H9 (cell line): ENCODE results near the gene SUGP1. TPM values are rescaled to one million over a fixed set of nuclear protein-coding genes. Genes with fewer than 3 reads are reported as not detected.

Experiments
- DNase-seq: peaks from one replicate; pipeline ENCODE4 v3.0.0-alpha.2; 2017
- H2AFZ ChIP-seq: one replicate; pipeline ENCODE4 v1.6.1; 2013; ENCODE audit warnings: mild to moderate bottlenecking, low read length, control low read depth, moderate library complexity
- H2AK5ac ChIP-seq: 2 replicates; pipeline ENCODE4 v1.6.1; 2013; ENCODE audit warnings: low read length, control low read depth, mixed read lengths; ENCODE audit not compliant: insufficient read length
- H2BK120ac ChIP-seq: one replicate; pipeline ENCODE4 v1.6.1; 2013; ENCODE audit warnings: low read depth, mild to moderate bottlenecking, low read length, control low read depth, inconsistent platforms; ENCODE audit not compliant: poor library complexity, severe bottlenecking
- H2BK12ac ChIP-seq: 2 replicates; pipeline ENCODE4 v1.6.1; 2013; ENCODE audit warnings: low read length, control low read depth, mixed read lengths, low read depth; ENCODE audit not compliant: insufficient read length
- H2BK15ac ChIP-seq: 2 replicates; pipeline ENCODE4 v1.6.1; 2013; ENCODE audit warnings: low read depth, low read length, control low read depth
- H2BK20ac ChIP-seq: one replicate; pipeline ENCODE4 v1.6.1; 2013; ENCODE audit warnings: low read depth, mild to moderate bottlenecking, low read length, control low read depth, inconsistent platforms; ENCODE audit not compliant: poor library complexity, severe bottlenecking
- H2BK5ac ChIP-seq: 2 replicates; pipeline ENCODE4 v1.6.1; 2013; ENCODE audit warnings: low read length, control low read depth, mixed read lengths; ENCODE audit not compliant: insufficient read length
- H3K14ac ChIP-seq: 2 replicates; pipeline ENCODE4 v1.6.1; 2013; ENCODE audit warnings: low read length, control low read depth; ENCODE audit not compliant: insufficient read depth
- H3K18ac ChIP-seq: 2 replicates; pipeline ENCODE4 v1.6.1; 2013; ENCODE audit warnings: low read depth, mild to moderate bottlenecking, mixed read lengths, low read length, control low read depth; ENCODE audit not compliant: insufficient read length
- H3K23ac ChIP-seq: 2 replicates; pipeline ENCODE4 v1.6.1; 2013; ENCODE audit warnings: low read length, control low read depth, mixed read lengths, low read depth; ENCODE audit not compliant: insufficient read length
- H3K23me2 ChIP-seq: 2 replicates; pipeline ENCODE4 v1.6.1; 2013; ENCODE audit warnings: low read depth, mild to moderate bottlenecking, mixed read lengths, low read length, control low read depth; ENCODE audit not compliant: insufficient read length, poor library complexity, severe bottlenecking
- H3K27ac ChIP-seq: 2 replicates; pipeline ENCODE4 v1.5.1; 2013; ENCODE audit warnings: low read length, control low read depth, mixed read lengths, low read depth; ENCODE audit not compliant: insufficient read length
- H3K27me3 ChIP-seq: 2 replicates; pipeline ENCODE4 v1.6.1; 2013; ENCODE audit warnings: low read length, control low read depth, inconsistent platforms; ENCODE audit not compliant: insufficient read depth
- H3K4ac ChIP-seq: 2 replicates; pipeline ENCODE4 v1.6.1; 2013; ENCODE audit warnings: low read depth, mild to moderate bottlenecking, control low read depth, inconsistent platforms, low read length, moderate library complexity
- H3K4me1 ChIP-seq: 2 replicates; pipeline ENCODE4 v1.6.1; 2013; ENCODE audit warnings: low read length, control low read depth, inconsistent platforms; ENCODE audit not compliant: insufficient read depth
- H3K4me2 ChIP-seq: 2 replicates; pipeline ENCODE4 v1.6.1; 2013; ENCODE audit warnings: low read length, control low read depth, mixed read lengths; ENCODE audit not compliant: insufficient read length, insufficient read depth
- H3K56ac ChIP-seq: 2 replicates; pipeline ENCODE4 v1.6.1; 2013; ENCODE audit warnings: low read depth, mild to moderate bottlenecking, mixed read lengths, low read length, control low read depth; ENCODE audit not compliant: insufficient read length
- H3K79me1 ChIP-seq: 2 replicates; pipeline ENCODE4 v1.6.1; 2013; ENCODE audit warnings: low read depth, mild to moderate bottlenecking, moderate library complexity, low read length, control low read depth, inconsistent platforms; ENCODE audit not compliant: insufficient read depth, poor library complexity, severe bottlenecking
- H3K79me2 ChIP-seq: 2 replicates; pipeline ENCODE4 v1.6.1; 2013; ENCODE audit warnings: low read length, control low read depth, inconsistent platforms; ENCODE audit not compliant: insufficient read depth
- H3K9ac ChIP-seq: 2 replicates; pipeline ENCODE4 v1.6.1; 2013; ENCODE audit warnings: low read length, control low read depth, mixed read lengths; ENCODE audit not compliant: insufficient read length; ENCODE audit errors: extremely low read depth
- H3K9me3 ChIP-seq: one replicate; pipeline ENCODE4 v1.6.1; 2013; ENCODE audit warnings: low read depth, low read length, inconsistent platforms; ENCODE audit not compliant: control insufficient read depth
- H3T11ph ChIP-seq: one replicate; pipeline ENCODE4 v1.6.1; 2013; ENCODE audit warnings: mild to moderate bottlenecking, low read length, control low read depth, inconsistent platforms
- H4K20me1 ChIP-seq: one replicate; pipeline ENCODE4 v1.6.1; 2013; ENCODE audit not compliant: control insufficient read depth, insufficient read length, insufficient read depth
- H4K5ac ChIP-seq: 2 replicates; pipeline ENCODE4 v1.6.1; 2013; ENCODE audit warnings: low read depth, mild to moderate bottlenecking, mixed read lengths, low read length, control low read depth; ENCODE audit not compliant: insufficient read length
- H4K8ac ChIP-seq: replicated peaks from 2 replicates; pipeline ENCODE4 v1.6.1; 2013; ENCODE audit warnings: low read length, control low read depth, mixed read lengths, low read depth; ENCODE audit not compliant: insufficient read length
- H4K91ac ChIP-seq: 2 replicates; pipeline ENCODE4 v1.6.1; 2013; ENCODE audit warnings: low read depth, mild to moderate bottlenecking, moderate library complexity, mixed read lengths, low read length, control low read depth; ENCODE audit not compliant: insufficient read length
- H3K27ac Mint-ChIP-seq, 3 experiments: 2 replicates in 2 of 3; 3 replicates in 1 of 3; pipeline ENCODE4 v1.8.0; 2020 to 2021; ENCODE audit warnings: mixed read lengths in 3 of 3, mild to moderate bottlenecking in 1 of 3, moderate library complexity in 1 of 3
- H3K27me3 Mint-ChIP-seq: 2 replicates; pipeline ENCODE4 v1.8.0; 2021; ENCODE audit warnings: low read depth, mild to moderate bottlenecking, moderate library complexity, mixed read lengths
- H3K36me3 Mint-ChIP-seq, 3 experiments: 2 replicates in 2 of 3; 3 replicates in 1 of 3; pipeline ENCODE4 v1.8.0; 2020 to 2021; ENCODE audit warnings: low read depth in 3 of 3, mixed read lengths in 3 of 3; ENCODE audit not compliant: insufficient read depth in 1 of 3
- H3K4me1 Mint-ChIP-seq, 2 experiments: 2 replicates each; pipeline ENCODE4 v1.8.0; 2020; ENCODE audit warnings: mixed read lengths in 2 of 2
- H3K4me3 Mint-ChIP-seq, 2 experiments: 2 replicates in 1 of 2; 3 replicates in 1 of 2; pipeline ENCODE4 v1.8.0; 2020 to 2021; ENCODE audit warnings: mild to moderate bottlenecking in 2 of 2, mixed read lengths in 2 of 2, moderate library complexity in 1 of 2
- H3K9me3 Mint-ChIP-seq, 2 experiments: 2 replicates in 1 of 2; 3 replicates in 1 of 2; pipeline ENCODE4 v1.8.0; 2020; ENCODE audit warnings: mild to moderate bottlenecking in 2 of 2, mixed read lengths in 2 of 2, moderate library complexity in 1 of 2
- WGBS: extraction: QIAGEN DNeasy Blood & Tissue Kit; methylation state at CpG from one replicate; pipeline ENCODE4 v1.1.7; 2013; ENCODE audit warnings: missing lambda C conversion rate, low lambda C conversion rate, mixed read lengths; ENCODE audit not compliant: insufficient read length; ENCODE audit errors: extremely low coverage; 5-methylcytosine and 5-hydroxymethylcytosine counted together
- total RNA-seq: library from RNA; stranded (reverse); gene quantifications from 2 replicates; pipeline ENCODE4 v1.2.1, GENCODE V29; 2021
- TF ChIP-seq, protein P1 (sequence below): fragments of 200-600 bp; sonication (generic); conservative IDR thresholded peaks from 3 replicates; pipeline ENCODE4 v1.8.0; 2021; ENCODE audit warnings: antibody characterized with exemption, mild to moderate bottlenecking

The SUGP1 gene
- total RNA-seq, 1 experiment from 2014 or later, result 103 TPM

GRCh38 chr19:19292607-19293006 lies 27.7 kb downstream of the SUGP1 start:
- H2AFZ ChIP-seq, result no peak overlapping the region
- H3K18ac ChIP-seq, result no peak overlapping the region
- H3T11ph ChIP-seq, result no peak overlapping the region
- WGBS, result no CpG with 5 or more reads among the region's 5 CpGs
- H3K4me3 Mint-ChIP-seq, result no peak overlapping the region
- H2BK15ac ChIP-seq, result no peak overlapping the region
- H2BK5ac ChIP-seq, result no peak overlapping the region
- H3K4me2 ChIP-seq, result no peak overlapping the region
- no peak overlapping the region for H4K5ac ChIP-seq
- H3K27me3 Mint-ChIP-seq, result no peaks in the 10 kb centered on the region
- no peak overlapping the region for H3K27ac Mint-ChIP-seq
- no peak overlapping the region for H2AK5ac ChIP-seq
- no peaks in the 10 kb centered on the region for H3K27me3 ChIP-seq
- no peaks in the 10 kb centered on the region for H3K23me2 ChIP-seq
- no peaks in the 10 kb centered on the region for H3K4me1 ChIP-seq
- no peak overlapping the region for H2BK12ac ChIP-seq
- H2BK120ac ChIP-seq, result no peak overlapping the region
- H3K79me2 ChIP-seq, result no peaks in the 10 kb centered on the region
- H4K20me1 ChIP-seq, result no peaks in the 10 kb centered on the region
- H4K8ac ChIP-seq, result no peak overlapping the region
- no peaks in the 10 kb centered on the region for H3K4me1 Mint-ChIP-seq
- H3K9me3 ChIP-seq, result no peaks in the 10 kb centered on the region
- H3K9ac ChIP-seq, result no peak overlapping the region
- no peak for DNase-seq
- H3K79me1 ChIP-seq, result no peaks in the 10 kb centered on the region
- H3K27ac ChIP-seq, result no peak overlapping the region
- H3K23ac ChIP-seq, result no peak overlapping the region
- no peaks in the 10 kb centered on the region; a peak in 1 of 5 replicates for H3K9me3 Mint-ChIP-seq
- no peak overlapping the region for H4K91ac ChIP-seq
- TF ChIP-seq, protein P1, sequence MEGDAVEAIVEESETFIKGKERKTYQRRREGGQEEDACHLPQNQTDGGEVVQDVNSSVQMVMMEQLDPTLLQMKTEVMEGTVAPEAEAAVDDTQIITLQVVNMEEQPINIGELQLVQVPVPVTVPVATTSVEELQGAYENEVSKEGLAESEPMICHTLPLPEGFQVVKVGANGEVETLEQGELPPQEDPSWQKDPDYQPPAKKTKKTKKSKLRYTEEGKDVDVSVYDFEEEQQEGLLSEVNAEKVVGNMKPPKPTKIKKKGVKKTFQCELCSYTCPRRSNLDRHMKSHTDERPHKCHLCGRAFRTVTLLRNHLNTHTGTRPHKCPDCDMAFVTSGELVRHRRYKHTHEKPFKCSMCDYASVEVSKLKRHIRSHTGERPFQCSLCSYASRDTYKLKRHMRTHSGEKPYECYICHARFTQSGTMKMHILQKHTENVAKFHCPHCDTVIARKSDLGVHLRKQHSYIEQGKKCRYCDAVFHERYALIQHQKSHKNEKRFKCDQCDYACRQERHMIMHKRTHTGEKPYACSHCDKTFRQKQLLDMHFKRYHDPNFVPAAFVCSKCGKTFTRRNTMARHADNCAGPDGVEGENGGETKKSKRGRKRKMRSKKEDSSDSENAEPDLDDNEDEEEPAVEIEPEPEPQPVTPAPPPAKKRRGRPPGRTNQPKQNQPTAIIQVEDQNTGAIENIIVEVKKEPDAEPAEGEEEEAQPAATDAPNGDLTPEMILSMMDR, result no peak
- no peak overlapping the region for H3K14ac ChIP-seq
- H3K36me3 Mint-ChIP-seq, result peaks cover 43 to 77% (median 69%) of the 10 kb centered on the region in 3 experiments; a peak in 6 of 7 replicates
- no peak overlapping the region for H2BK20ac ChIP-seq
- no peak overlapping the region for H3K56ac ChIP-seq
- H3K4ac ChIP-seq, result no peak overlapping the region
